ENCODE data around the gene CD37.
A peak's percentile ranks its signal among the peaks of the same experiment; 100 is the strongest.
"Not testable (repeated sequence)": the region's sequence is repeated elsewhere in the genome, so short reads cannot be mapped to it uniquely, and the experiment has no call there.

The CD37 gene

DNA sequence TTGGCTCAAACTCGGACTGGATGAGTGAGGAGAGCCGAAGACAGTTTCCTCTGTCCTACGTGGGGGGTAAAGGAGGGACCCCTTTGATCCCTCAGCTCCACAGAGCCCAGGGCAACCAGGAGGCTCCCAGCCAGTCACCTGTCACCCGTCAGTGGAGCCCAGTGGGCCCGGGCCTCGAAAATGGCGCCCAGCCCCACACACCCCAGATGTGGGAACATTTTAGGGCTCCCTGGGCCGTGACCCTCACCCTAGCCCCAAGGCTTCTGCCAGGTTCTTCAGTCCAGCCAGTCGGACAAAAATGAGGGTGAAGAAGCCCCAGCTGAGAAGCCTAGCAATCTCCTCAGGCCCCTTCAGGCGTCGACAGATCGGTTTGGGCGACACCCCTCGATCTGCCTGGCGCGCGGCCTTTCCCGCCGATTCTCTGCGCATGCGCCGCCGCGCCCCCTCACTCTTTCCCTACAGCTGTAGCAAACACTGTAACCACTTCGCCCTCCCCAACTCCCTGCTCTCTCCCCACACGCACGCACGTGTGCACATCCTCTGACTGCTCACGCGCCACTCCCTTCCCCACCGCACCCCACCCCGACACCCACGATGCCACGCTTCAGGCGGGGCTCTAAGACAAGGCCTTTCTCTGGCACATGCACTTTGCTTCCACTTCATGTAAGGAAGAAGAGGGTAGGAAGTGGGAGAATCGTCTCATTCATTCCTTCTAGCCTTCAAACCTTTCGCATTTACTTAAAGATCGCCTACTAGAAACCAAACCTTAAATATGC, 10.2 kb upstream of the CD37 start, which contains the start of gene SLC6A16:
Gene SLC6A16, minus strand, starts transcription at position 391 of the 776 bp plus-strand sequence. CDS start 13,844 bp downstream, outside the sequence.
- no peak for DNase-seq (ENCODE audit: extremely low read depth, low read depth)

DNA sequence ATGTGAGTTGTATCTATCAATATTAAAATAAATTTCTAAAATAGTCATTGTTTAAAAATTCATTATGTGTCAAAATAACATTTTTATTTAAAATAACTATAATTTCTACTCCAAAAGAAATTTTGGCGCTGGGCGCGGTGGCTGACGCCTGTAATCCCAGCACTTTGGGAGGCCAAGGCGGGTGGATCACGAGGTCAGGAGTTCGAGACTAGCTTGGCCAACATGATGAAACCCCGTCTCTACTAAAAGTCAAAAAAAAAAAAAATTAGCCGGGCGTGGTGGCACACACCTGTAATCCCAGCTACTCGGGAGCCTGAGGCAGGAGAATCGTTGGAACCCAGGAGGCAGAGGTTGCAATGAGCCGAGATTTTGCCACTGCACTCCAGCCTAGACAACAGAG, 9.4 kb upstream of the CD37 start:
- DNase-seq (ENCODE audit: extremely low read depth, low read depth) = not testable (repeated sequence)

More for the DNA sequence above, 10.2 kb upstream of the CD37 start, which contains the start of gene SLC6A16:
- no peak for TF ChIP-seq CTCF (IDR thresholded peaks at IDR 0.05; ENCODE audit: low read depth, low read length)

DNA sequence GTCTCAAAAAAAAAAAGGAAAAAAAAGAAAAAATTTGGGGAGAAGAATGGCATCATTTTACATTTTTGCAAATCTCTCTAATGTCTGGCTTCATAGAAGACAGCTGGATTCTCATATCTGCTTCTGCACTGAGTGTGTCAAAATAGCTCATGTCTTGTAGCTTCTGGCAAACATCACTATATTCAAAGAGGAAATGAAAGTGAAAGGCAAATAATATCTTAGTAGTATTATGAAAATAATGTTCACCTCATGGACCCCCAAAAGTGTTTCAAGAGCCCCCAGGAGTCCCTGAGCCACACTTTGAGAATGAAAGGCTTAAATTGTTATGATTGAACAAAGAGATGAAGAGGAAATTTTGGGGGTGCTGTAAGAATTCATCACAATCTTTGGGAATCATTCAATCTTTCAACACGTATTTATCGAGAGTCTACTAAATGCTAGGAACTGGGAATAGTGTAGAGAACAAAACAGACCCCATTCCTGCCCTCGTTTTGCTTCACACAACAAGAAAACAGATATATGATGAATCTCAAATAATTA, 9.0 kb upstream of the CD37 start:
- DNase-seq (ENCODE audit: extremely low read depth, low read depth) = no peak
- no peak for TF ChIP-seq CTCF (IDR thresholded peaks at IDR 0.05; ENCODE audit: low read depth, low read length)

DNA sequence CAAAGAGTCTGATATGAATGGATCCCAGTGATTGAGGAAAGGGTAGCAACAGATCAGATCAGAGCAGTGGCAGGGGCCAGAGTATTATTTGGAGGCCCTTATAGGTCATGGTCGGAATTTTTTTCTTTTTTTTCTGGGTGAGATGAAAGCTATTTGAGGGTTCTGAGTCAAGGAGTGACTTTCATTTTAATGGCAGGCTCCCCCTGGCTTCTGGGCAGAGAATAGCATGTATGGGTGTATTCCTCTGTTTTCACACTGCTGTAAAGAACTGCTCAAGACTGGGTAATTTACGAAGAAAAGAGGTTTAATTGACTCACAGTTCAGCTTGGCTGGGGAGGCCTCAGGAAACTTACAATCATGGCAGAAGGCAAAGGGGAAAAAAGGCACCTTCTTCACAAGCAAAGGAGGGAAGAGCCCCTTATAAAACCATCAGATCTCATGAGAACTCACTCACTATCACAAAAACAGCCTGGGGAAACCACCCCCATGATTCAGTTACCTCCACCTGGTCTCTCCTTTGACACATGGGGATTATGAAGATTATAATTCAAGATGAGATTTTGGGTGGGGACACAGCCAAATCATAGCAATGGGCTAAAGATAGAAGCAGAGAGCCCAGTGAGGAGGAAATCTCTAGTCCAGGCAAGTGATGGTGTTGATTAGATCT, 7.2 kb upstream of the CD37 start:
- DNase-seq (ENCODE audit: extremely low read depth, low read depth) = no peak
- TF ChIP-seq CTCF (IDR thresholded peaks at IDR 0.05; ENCODE audit: low read depth, low read length) = peak; percentile 57

GRCh38 chr19:49328741-49329140, 6.5 kb upstream of the CD37 start:
- no peak for TF ChIP-seq CTCF (IDR thresholded peaks at IDR 0.05; ENCODE audit: low read depth, low read length)
- DNase-seq (ENCODE audit: extremely low read depth, low read depth) = no peak

GRCh38 chr19:49331187-49331586, 4.0 kb upstream of the CD37 start:
- DNase-seq (ENCODE audit: extremely low read depth, low read depth) = not testable (repeated sequence)

- DNase-seq (ENCODE audit: extremely low read depth, low read depth) = no peak
- TF ChIP-seq CTCF (IDR thresholded peaks at IDR 0.05; ENCODE audit: low read depth, low read length) = no peak
Observed at GRCh38 chr19:49331616-49332055, 3.6 kb upstream of the CD37 start.

GRCh38 chr19:49332691-49333417, 2.4 kb upstream of the CD37 start:
- DNase-seq (ENCODE audit: extremely low read depth, low read depth) = not testable (repeated sequence)
